GM19025 (cell line): ENCODE results near the gene DOCK4.
A peak's percentile ranks its signal among the peaks of the same experiment; 100 is the strongest.

Source experiments
- ATAC-seq: cut with Tn5 transposase; IDR thresholded peaks from one replicate; pipeline ENCODE4 v1.9.1; 2021; ENCODE audit warnings: mild to moderate bottlenecking, low read depth, moderate library complexity; ENCODE audit not compliant: unreplicated experiment

The DOCK4 gene

GRCh38 chr7:111755383-111755782, 450.8 kb downstream of the DOCK4 start:
- ATAC-seq, result no peak

- no peak for ATAC-seq
Observed at GRCh38 chr7:111753968-111754367, 452.2 kb downstream of the DOCK4 start.

- peak; percentile 89 for ATAC-seq
Observed at GRCh38 chr7:111752022-111752582, 454.1 kb downstream of the DOCK4 start.

GRCh38 chr7:111750878-111751277, 455.3 kb downstream of the DOCK4 start:
- no peak for ATAC-seq

- ATAC-seq, result no peak
Observed at GRCh38 chr7:111750228-111750627, 456.0 kb downstream of the DOCK4 start.

DNA sequence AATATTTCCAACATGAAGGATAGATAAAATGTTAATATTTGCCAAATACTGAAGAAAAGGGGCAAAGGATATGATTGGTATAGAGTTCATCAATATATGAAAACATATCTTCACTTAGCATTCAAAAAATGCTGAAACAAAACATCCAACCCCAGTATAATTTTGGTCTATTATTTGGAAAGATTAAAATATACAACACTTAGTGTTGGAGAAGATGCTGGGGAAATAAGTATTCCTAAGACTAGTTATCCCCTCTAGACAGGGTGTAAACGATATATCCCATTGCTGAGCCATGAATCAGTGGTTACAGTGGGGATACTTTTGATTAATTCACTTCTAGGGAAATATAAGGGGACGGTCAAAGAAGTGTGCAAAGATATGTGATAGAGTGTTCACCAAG, 456.6 kb downstream of the DOCK4 start:
- no peak for ATAC-seq

- no peak for ATAC-seq
Observed at GRCh38 chr7:111747718-111748117, 458.5 kb downstream of the DOCK4 start.

DNA sequence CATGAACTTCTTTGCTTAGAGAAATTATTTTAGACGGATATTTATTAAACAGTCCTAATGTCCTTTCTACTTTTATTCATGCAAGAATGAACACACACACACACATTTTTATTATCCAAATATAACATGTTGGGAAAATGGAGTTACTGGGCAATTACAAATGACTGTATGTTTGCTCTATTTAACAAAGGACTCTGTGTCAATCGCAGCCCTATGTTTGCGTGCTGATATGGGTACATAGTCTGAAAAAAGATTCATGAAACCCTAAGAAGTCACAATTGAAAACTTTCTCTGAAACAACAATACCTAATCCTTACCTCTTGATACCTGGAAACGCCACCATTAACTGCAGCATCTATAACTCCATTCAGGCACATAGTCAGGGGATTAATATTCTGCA, 459.2 kb downstream of the DOCK4 start:
- no peak for ATAC-seq

DNA sequence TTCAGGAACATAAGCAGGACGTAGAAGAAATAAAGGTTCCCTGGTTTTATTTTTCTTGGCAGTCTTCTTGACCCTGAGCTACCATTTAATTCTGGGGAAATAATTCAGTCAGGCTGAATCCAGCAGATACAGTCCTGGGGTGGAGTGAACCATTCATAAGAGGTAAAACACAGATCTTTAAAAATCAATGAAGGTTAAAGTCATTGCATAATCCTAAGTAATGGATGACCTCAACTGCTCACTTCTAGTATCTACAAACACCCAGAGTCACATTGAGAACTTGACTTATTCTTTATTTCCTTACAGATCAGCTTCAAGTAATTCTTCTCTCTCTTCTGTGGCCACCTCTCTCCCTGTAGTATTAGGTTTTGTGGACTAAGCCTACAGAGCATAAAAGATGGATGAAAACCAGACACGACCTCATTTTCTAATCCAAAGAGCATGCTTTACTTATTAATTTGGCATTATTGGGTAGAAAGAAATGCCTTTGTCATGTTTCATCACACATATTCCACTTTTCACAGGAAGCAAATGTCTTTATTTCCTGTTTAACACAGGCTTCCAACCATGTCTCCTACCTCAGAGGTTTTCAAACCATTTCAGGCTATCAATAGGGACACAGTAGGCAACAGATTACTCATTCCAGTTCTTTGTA, 461.6 kb downstream of the DOCK4 start:
- no peak for ATAC-seq

DNA sequence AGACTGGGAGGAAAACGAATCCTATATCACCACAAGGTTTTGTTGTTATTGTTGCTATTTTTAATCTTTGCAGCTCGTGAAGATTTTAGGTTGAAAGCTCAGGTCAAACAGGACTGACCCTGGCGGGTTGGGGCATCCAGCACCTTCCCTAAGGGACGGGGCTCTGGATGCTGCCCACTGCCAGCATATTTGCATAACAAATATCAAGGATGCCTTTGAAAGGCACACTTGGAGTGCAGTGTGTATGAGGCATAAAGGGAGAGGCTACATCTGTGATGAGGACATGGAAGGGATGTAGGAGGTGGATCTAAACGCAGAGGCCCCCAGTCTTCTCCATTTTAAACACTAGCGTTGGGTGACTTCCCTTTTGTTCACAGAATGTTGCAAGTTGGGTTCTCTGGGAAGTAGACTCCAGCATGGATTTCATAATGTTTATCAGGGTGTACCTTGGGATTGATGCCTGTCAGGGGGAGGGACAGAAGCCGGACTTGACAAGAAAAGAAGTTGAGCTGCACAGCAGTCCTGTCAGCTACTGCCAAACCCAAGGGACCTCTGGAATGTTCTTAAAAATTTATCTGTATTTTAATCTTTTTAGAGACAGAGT, 462.9 kb downstream of the DOCK4 start:
- no peak for ATAC-seq

GRCh38 chr7:111741811-111742240, 464.4 kb downstream of the DOCK4 start:
- peak; percentile 91 for ATAC-seq

GRCh38 chr7:111740942-111741341, 465.3 kb downstream of the DOCK4 start:
- no peak for ATAC-seq

DNA sequence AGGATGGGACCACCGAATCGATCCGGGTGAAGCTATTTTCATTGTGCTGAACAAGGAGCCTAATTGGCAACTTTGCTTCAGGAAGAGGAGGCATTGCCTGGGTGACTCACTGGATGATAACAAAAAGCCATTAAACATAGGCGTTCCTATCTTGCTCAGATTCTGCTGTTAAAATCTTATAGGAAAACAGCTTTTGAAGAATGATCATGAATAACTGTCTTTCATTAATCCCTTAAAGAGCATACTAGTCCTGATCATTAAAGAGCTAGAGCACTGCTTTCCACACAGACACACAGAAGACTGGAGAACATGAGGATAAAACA, 469.7 kb downstream of the DOCK4 start:
- ATAC-seq, result no peak

DNA sequence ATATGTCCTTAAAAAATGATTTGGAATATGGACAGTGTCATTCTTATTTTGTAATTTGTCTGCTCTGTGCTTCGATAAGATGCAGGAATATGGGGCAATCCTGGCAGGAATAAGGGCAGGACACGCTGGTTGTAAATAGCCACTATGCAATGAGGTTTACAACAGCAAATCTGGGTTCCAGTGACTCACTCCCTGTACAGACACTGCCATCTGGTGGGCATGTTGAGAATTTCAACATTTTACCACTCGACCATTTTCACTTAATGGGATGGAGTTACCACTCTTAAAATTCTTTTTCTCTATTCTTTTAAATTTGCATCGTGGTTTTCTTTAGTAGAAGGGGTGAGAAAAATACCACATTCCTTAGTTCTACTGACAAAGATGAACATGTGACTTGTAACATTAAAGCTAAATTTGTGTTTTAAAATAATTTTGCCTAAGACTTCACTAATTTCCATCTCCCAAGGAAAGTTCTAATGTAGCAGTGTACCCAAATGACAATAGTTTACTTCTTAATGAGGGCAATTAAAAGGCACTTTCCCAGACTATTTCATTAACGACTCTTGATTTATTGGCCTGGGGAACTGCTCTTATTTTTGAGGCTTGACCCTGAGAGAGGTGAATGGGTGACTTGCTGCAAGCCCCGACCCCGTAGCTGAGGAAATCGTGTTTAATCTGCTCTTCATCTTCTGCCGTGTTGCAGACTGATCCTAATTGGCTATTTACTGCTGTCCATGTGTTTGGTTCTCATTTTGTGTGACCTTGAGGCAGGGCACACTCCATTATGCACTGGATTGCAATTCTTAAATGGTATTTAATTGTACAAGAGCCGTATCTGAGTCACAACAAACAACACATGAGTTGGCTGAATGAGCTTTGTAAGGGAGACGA, 470.3 kb downstream of the DOCK4 start:
- ATAC-seq, result no peak

DNA sequence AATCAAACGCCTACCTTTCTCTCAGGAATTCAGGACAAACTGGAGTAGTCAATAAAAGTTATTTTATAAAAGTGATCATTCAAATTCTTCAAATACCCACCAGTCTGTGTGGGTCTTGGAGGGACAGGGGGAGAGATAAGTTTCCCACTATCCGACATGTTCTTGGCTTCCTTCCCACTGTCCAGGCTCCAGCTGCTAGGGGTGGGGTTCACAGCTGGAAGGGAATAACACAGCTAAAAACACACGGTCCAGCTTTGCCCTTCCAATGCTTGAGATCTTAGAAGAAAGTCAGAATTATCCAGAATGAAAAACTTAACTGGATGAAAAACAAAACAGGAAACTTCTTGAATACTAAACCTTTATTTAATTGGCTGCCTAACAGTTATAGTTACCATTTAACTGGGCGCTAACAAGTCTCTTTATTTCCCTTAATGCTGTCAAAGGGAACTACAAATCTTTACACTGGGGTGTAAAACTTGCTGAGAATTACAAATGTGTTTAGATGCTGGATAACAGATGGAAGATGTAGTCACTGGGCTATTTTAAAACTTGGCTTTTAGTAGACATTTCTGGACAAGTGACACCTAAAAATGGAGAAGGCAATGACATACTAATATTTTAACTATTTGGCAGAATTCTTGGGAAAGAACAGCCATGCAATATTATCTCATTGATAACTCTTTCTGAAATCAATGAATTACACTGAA, 471.1 kb downstream of the DOCK4 start:
- no peak for ATAC-seq

DNA sequence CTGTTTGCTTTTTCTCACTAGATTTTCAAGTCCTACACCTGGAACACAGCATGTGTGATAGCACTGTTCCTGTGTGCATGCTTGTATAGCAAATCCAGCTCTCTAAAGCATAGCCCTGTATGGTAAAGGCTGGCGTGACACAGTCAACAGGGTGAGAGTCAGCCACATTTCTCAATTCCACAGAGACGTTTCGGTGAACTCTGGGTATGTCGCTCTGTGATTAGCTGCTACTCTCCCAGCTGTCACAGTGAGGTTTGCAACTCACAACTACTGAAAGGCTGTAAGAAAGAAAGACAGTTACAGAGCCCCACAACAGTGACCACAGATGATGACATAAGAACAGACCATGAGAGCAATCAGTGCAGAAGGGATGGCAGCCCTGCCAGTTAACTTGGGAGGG, 473.3 kb downstream of the DOCK4 start:
- ATAC-seq, result no peak

DNA sequence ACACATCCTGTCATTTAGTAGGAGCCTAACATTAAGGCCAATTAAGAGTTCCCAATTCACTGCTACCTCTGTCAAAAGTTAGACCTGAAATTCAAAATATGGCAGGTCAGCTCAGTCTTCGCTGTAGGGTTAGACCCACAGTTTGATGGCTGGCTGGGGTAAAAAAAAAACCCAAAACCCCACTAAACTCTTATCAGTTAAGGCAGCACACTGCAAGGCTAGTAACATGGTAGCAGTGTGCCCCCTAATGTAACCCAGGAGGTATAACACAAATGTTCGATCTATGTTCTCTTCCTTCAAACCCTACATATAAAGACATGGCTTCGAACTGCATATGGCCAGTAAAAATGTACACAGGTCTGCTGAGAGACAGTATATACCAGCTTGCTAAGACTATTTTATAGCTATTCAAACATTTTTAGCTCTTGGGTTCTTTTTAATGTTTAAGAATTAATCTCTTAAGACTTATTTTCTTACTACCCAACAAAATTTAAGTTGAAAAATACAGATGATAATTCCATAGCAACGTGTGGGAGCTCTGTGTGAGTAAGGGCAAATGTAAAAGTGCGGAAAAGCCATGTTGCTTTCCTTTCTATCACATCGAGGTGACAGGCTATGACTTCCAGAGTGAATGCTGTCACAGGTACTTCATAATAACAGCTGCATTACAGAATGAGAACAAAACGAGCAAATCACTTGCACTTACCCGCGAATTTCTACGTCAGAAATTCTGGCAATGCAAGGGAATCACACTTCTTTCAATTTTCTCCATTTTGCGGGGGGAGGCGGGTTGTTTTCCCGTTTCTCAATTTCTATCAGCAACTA, 475.5 kb downstream of the DOCK4 start:
- ATAC-seq, result no peak

DNA sequence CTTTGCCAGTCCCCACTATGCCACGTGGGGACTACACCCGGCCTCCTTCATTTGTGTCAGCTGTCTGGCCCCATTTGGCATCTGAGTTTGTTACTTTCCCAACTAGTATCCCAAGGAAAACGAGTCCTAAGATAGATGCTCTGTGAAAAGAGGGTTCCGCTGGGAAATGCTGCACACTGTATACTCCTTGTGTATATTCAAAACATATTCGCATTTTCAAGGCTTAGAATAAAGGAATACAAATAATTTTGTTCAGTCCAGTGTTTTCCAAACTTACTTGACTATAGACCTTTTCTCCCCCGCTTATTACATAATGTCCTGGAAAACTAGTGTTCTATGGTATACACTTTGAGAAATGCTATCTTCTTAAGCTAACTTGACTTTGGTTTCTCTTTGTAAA, 476.1 kb downstream of the DOCK4 start:
- ATAC-seq, result no peak

DNA sequence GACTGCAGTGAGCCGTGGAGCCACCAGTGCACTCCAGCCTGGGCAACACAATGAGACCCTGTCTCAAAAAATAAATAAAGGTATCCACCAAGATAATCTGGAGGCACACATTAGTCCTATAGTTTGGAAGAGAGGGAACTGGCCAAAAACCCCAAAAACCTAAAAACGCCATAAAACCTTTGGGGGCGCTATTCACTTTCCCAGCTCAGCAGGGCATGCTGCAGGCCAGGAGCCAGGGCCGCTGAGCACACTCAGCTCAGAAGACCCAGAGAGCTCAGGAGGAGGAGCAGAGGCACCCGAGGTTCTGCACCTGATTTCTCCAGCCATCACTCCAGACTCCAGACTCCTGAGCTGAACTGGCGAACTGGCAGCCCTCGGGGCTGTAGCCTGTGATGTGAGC, 476.7 kb downstream of the DOCK4 start:
- ATAC-seq, result no peak

DNA sequence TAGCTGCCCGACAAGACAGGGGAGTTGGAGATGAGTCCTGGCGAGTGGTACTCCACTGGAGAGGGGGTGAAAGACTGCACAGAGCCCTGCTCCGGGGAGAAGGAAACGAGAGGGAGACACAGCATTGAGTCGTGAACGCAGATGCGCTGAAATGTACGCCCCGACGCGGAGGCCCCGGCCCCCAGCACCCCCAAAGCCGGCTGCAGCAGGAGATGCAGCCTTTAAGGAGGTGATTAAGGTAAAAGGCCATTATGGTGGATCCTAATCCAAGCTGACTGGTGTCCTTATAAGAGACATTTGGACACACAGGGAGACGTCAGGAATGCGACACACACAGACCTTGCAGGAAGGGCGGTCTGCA, 477.6 kb downstream of the DOCK4 start:
- ATAC-seq, result no peak
